HepG2 (cell line): ENCODE results near the gene SSTR5. TPM values are rescaled to one million over a fixed set of nuclear protein-coding genes. Genes with fewer than 3 reads are reported as not detected.
A peak's percentile ranks its signal among the peaks of the same experiment; 100 is the strongest.

Experiments used
- ATAC-seq: fragments of 200-7000 bp; cut with Tn5 transposase; 3 replicates; pipeline ENCODE4 v1.9.1; 2020; ENCODE audit warnings: mild to moderate bottlenecking, moderate library complexity
- BruUV-seq: library from RNA; stranded (reverse); fragments of 400-500 nt; replicated peaks from 2 replicates; lab custom pipeline; 2021; lab: Mats Ljungman, UMichigan
- CTCF ChIA-PET: fragments of 300-600 bp; formaldehyde crosslinking; extraction: SDS; loops from one replicate; lab custom pipeline; 2021; ENCODE audit warnings: low total read pairs, inconsistent platforms, low intra/inter-chr PET ratio; lab: Yijun Ruan, JAX
- POLR2A ChIA-PET: fragments of 350-600 bp; sonication (Branson Sonifier 250); formaldehyde crosslinking; loops from one replicate; lab custom pipeline; 2020; ENCODE audit warnings: antibody characterized with exemption, inconsistent platforms; lab: Yijun Ruan, JAX
- DNase-seq: peaks from one replicate; pipeline ENCODE4 v3.0.0-alpha.2; 2015; ENCODE audit warnings: low spot score
- FAIRE-seq: peaks from 3 replicates; lab custom pipeline; 2011; peaks lifted over from hg19 to GRCh38; lab: Jason Lieb, UNC
- H2AFZ ChIP-seq: one replicate; pipeline ENCODE4 v1.6.1; 2011; ENCODE audit warnings: low read length, inconsistent platforms
- H3K27ac ChIP-seq: fragments of 300-600 bp; 3 replicates; pipeline ENCODE4 v1.8.0; 2011; ENCODE audit warnings: mixed run types, mild to moderate bottlenecking, mixed read lengths, low read length, inconsistent platforms; ENCODE audit not compliant: insufficient read depth; ENCODE audit errors: extremely low read length
- H3K27me3 ChIP-seq, 2 experiments: fragments of 200-600 bp in 1 of 2; 2 replicates in 1 of 2; 3 replicates in 1 of 2; pipeline versions ENCODE4 v1.6.0 to v1.8.0; 2011; ENCODE audit warnings: low read length in 2 of 2, mild to moderate bottlenecking in 2 of 2, moderate library complexity in 2 of 2, inconsistent platforms in 1 of 2; ENCODE audit not compliant: insufficient read depth in 2 of 2, control insufficient read depth in 1 of 2
- H3K36me3 ChIP-seq, 2 experiments: fragments of 200-600 bp in 1 of 2; replicated peaks in 1 of 2; 2 replicates in 1 of 2; 3 replicates in 1 of 2; pipeline versions ENCODE4 v1.5.1 to v1.8.0; 2011; ENCODE audit warnings: low read length in 2 of 2, inconsistent platforms in 1 of 2; ENCODE audit not compliant: insufficient read depth in 2 of 2, control insufficient read depth in 1 of 2
- H3K4me1 ChIP-seq: 2 replicates; pipeline ENCODE4 v1.5.1; 2012; ENCODE audit warnings: low read length, inconsistent platforms; ENCODE audit not compliant: insufficient read depth
- H3K4me2 ChIP-seq: 2 replicates; pipeline ENCODE4 v1.6.0; 2011; ENCODE audit warnings: low read depth, low read length, inconsistent platforms
- H3K4me3 ChIP-seq, 3 experiments: fragments of 200-600 bp in 1 of 3; sonication (generic), shearing (Covaris generic) in 1 of 3; replicated peaks in 1 of 3; 2 replicates each; pipeline ENCODE4 v1.5.1; 2011 to 2016; ENCODE audit warnings: low read length in 3 of 3, inconsistent platforms in 2 of 3, low read depth in 2 of 3, mild to moderate bottlenecking in 2 of 3, control low read depth in 1 of 3, mixed read lengths in 1 of 3; ENCODE audit not compliant: insufficient read depth in 1 of 3
- H3K79me2 ChIP-seq: one replicate; pipeline ENCODE4 v1.6.1; 2011; ENCODE audit warnings: low read length, inconsistent platforms; ENCODE audit not compliant: insufficient read depth
- H3K9ac ChIP-seq: 2 replicates; pipeline ENCODE4 v1.6.0; 2011; ENCODE audit warnings: mild to moderate bottlenecking, low read depth, low read length, inconsistent platforms; ENCODE audit not compliant: insufficient read depth
- H3K9me3 ChIP-seq: 2 replicates; pipeline ENCODE4 v1.5.1; 2012; ENCODE audit warnings: mild to moderate bottlenecking, low read length
- H4K20me1 ChIP-seq: 2 replicates; pipeline ENCODE4 v1.6.0; 2011; ENCODE audit warnings: inconsistent platforms, mild to moderate bottlenecking, low read length, moderate library complexity; ENCODE audit not compliant: insufficient read depth
- CHD4 ChIP-seq: fragments of 200-600 bp; sonication (generic); IDR thresholded peaks from 2 replicates; pipeline ENCODE4 v1.7.0; 2017; ENCODE audit warnings: mild to moderate bottlenecking, low read length, borderline replicate concordance
- ETS1 ChIP-seq: sonication (generic); formaldehyde crosslinking; IDR thresholded peaks from 2 replicates; pipeline ENCODE4 v1.4.0; 2020; ENCODE audit warnings: missing genetic modification reagents
- HIC2 ChIP-seq: sonication (generic); formaldehyde crosslinking; IDR thresholded peaks from 2 replicates; pipeline ENCODE4 v1.9.0; 2022; ENCODE audit warnings: low read depth, missing genetic modification reagents
- HINFP ChIP-seq: sonication (generic); formaldehyde crosslinking; IDR thresholded peaks from 2 replicates; pipeline ENCODE4 v1.4.0; 2020; ENCODE audit warnings: low read depth, mild to moderate bottlenecking, missing genetic modification reagents
- HNF4G ChIP-seq, 2 experiments: sonication (generic) in 1 of 2; formaldehyde crosslinking in 1 of 2; IDR thresholded peaks; 2 replicates each; pipeline versions ENCODE4 v1.4.0 to v1.6.1; 2011 to 2020; ENCODE audit warnings: borderline replicate concordance in 2 of 2, low read depth in 2 of 2, mild to moderate bottlenecking in 2 of 2, low read length in 1 of 2, missing genetic modification reagents in 1 of 2, moderate library complexity in 1 of 2
- HOXA9 ChIP-seq: sonication (generic); formaldehyde crosslinking; IDR thresholded peaks from 2 replicates; pipeline ENCODE4 v1.8.1; 2022; ENCODE audit warnings: missing genetic modification reagents, mild to moderate bottlenecking, moderate library complexity, borderline replicate concordance
- JUN ChIP-seq: sonication (generic); formaldehyde crosslinking; IDR thresholded peaks from 2 replicates; pipeline ENCODE4 v1.4.0; 2020; ENCODE audit warnings: mild to moderate bottlenecking, missing genetic modification reagents
- JUNB ChIP-seq: sonication (generic); formaldehyde crosslinking; IDR thresholded peaks from 2 replicates; pipeline ENCODE4 v1.8.0; 2022; ENCODE audit warnings: missing genetic modification reagents, mild to moderate bottlenecking, borderline replicate concordance
- KDM5A ChIP-seq: fragments of 200-600 bp; sonication (generic); IDR thresholded peaks from 2 replicates; pipeline ENCODE4 v1.7.0; 2018; ENCODE audit warnings: antibody characterized with exemption, mild to moderate bottlenecking, low read length, borderline replicate concordance
- NR2F1 ChIP-seq, 2 experiments: fragments of 450-650 bp in 1 of 2; formaldehyde crosslinking in 1 of 2; IDR thresholded peaks; 2 replicates each; pipeline versions ENCODE4 v1.5.0 to v1.6.1; 2016 to 2020; ENCODE audit warnings: mild to moderate bottlenecking in 1 of 2, missing compliant biosample characterization in 1 of 2, missing genetic modification reagents in 1 of 2, moderate library complexity in 1 of 2
- PAWR ChIP-seq: sonication (generic); formaldehyde crosslinking; IDR thresholded peaks from 2 replicates; pipeline ENCODE4 v1.4.0; 2020; ENCODE audit warnings: missing genetic modification reagents, mild to moderate bottlenecking, borderline replicate concordance
- RBM22 ChIP-seq: fragments of 200-400 bp; formaldehyde crosslinking; optimal IDR thresholded peaks from 2 replicates; pipeline ENCODE3; 2017; ENCODE audit warnings: mild to moderate bottlenecking, low read length, moderate library complexity
- SETDB1 ChIP-seq: sonication (generic); formaldehyde crosslinking; IDR thresholded peaks from 2 replicates; pipeline ENCODE4 v1.5.1; 2020; ENCODE audit warnings: missing genetic modification reagents, mild to moderate bottlenecking, borderline replicate concordance
- ZC3H4 ChIP-seq: sonication (generic); formaldehyde crosslinking; IDR thresholded peaks from 2 replicates; pipeline ENCODE4 v1.4.0; 2020; ENCODE audit warnings: missing genetic modification reagents, borderline replicate concordance
- ZMAT3 ChIP-seq: sonication (generic); formaldehyde crosslinking; conservative IDR thresholded peaks from 2 replicates; pipeline ENCODE4 v1.7.0; 2021; ENCODE audit warnings: missing genetic modification reagents
- ZNF138 ChIP-seq: sonication (generic); formaldehyde crosslinking; IDR thresholded peaks from 2 replicates; pipeline ENCODE4 v1.5.0; 2020; ENCODE audit warnings: mild to moderate bottlenecking, low read depth, missing genetic modification reagents
- ZNF44 ChIP-seq: sonication (generic); formaldehyde crosslinking; IDR thresholded peaks from 2 replicates; pipeline ENCODE4 v1.5.1; 2020; ENCODE audit warnings: mild to moderate bottlenecking, missing genetic modification reagents
- ZNF720 ChIP-seq: sonication (generic); formaldehyde crosslinking; IDR thresholded peaks from 2 replicates; pipeline ENCODE4 v1.4.0; 2020; ENCODE audit warnings: missing genetic modification reagents
- WGBS: methylation state at CpG from one replicate; pipeline ENCODE4 v1.1.6; 2017; ENCODE audit warnings: low lambda C conversion rate; 5-methylcytosine and 5-hydroxymethylcytosine counted together
- in situ Hi-C: cut with HindIII; loops from 2 replicates; pipeline ENCODE4 v1.10.0; 2017; ENCODE audit warnings: low pct_unique_long_range_greater_than_20kb; ENCODE audit not compliant: extremely low pct_ligation_motif_present
- intact Hi-C: fragments of 100-400 bp; cut with micrococcal nuclease; formaldehyde crosslinking; loops from one replicate; pipeline ENCODE4 v1.10.0; 2022; ENCODE audit not compliant: unreplicated experiment
- polyA plus RNA-seq, 8 experiments: library from polyadenylated mRNA; depleted of rRNA in 3 of 8; stranded (reverse) in 7 of 8; unstranded in 1 of 8; fragments of >200 nt; fragmentation: Illumina TruSeq in 4 of 8; extraction: Trizol in 4 of 8; gene quantifications; 2 replicates each; pipeline versions ENCODE4 v1.2.1 to v1.2.3, GENCODE V29; 2011 to 2016; ENCODE audit warnings: low read depth in 4 of 8, missing spikeins in 1 of 8, mixed read lengths in 1 of 8; ENCODE audit not compliant: insufficient read depth in 1 of 8
- total RNA-seq, 5 experiments: library from RNA; depleted of rRNA; stranded (reverse); fragments of >200 nt; fragmentation: Illumina TruSeq; extraction: Trizol; gene quantifications; 2 replicates each; pipeline ENCODE4 v1.2.3, GENCODE V29; 2016; ENCODE audit warnings: low read depth in 1 of 5

SSTR5 gene
- total and polyA plus RNA-seq, 2 of the 13 experiments (the other 11 are each of a cell fraction or from before 2014, with no cell fraction given), result 0.20 to 0.49 TPM

- peak overlapping the region in 1 of 3 experiments; percentile 55; a peak in 1 of 6 replicates for H3K4me3 ChIP-seq
- ChIA-PET CTCF (no interaction called here), POLR2A (interaction anchor here (1.5 kb wide), 1 partner anchor 18 kb away, joined by 3 read pairs; no protein-coding TSS in a partner anchor)
- in situ Hi-C loops (no loop called here), intact Hi-C loops (no loop called here)
- H3K27me3 ChIP-seq, result peaks cover 24 to 74% of the 10 kb centered on the region in 2 experiments
- FAIRE-seq (no peak), ATAC-seq (peak; percentile 37), DNase-seq (no peak)
- H3K9me3 ChIP-seq, result no peaks in the 10 kb centered on the region
- peak overlapping the region; percentile 45; the same call in 1 of the 2 replicates for H3K4me2 ChIP-seq
- no peak overlapping the region for H2AFZ ChIP-seq
- H3K4me1 ChIP-seq, result peaks cover 18% of the 10 kb centered on the region
- H3K27ac ChIP-seq, result no peak overlapping the region
- H3K79me2 ChIP-seq, result no peaks in the 10 kb centered on the region
- no CpG with 5 or more reads among the region's 31 CpGs for WGBS
- no TSS peak for BruUV-seq
- H3K36me3 ChIP-seq, result no peaks in the 10 kb centered on the region
- no peak overlapping the region for H3K9ac ChIP-seq
- H4K20me1 ChIP-seq, result no peaks in the 10 kb centered on the region; the same call in 1 of the 2 replicates
- TF ChIP-seq ZNF720 (CRISPR knock-in tag) (no peak), ZMAT3 (no peak), HOXA9 (CRISPR knock-in tag) (no peak), RBM22 (no peak), JUNB (CRISPR knock-in tag) (no peak), ZNF138 (CRISPR knock-in tag) (no peak), JUN (CRISPR knock-in tag) (no peak), PAWR (no peak), KDM5A (no peak), ZC3H4 (CRISPR knock-in tag) (no peak), CHD4 (no peak), ETS1 (CRISPR knock-in tag) (no peak), HNF4G (IDR thresholded peaks at IDR 0.05; ENCODE audit: borderline replicate concordance, low read depth, low read length) (0 out of 2 replicates have a peak, but pooled peaks have one; percentile 28), HNF4G (CRISPR knock-in tag; IDR thresholded peaks at IDR 0.05; ENCODE audit: borderline replicate concordance, low read depth) (peak; percentile 46; the same call in 1 of the 2 replicates), HIC2 (CRISPR knock-in tag) (no peak), HINFP (CRISPR knock-in tag) (no peak), NR2F1 (CRISPR knock-in tag; IDR thresholded peaks at IDR 0.05) (no peak), SETDB1 (CRISPR knock-in tag) (no peak), ZNF44 (CRISPR knock-in tag) (no peak)
These were observed 23.2 kb upstream of the SSTR5 start for GRCh38 chr16:1049113-1049975.
